ENCODE measurements around the gene SLC27A6. TPM values are rescaled to one million over a fixed set of nuclear protein-coding genes. Genes with fewer than 3 reads are reported as not detected.
A peak's percentile ranks its signal among the peaks of the same experiment; 100 is the strongest.
"Not testable (repeated sequence)": the region's sequence is repeated elsewhere in the genome, so short reads cannot be mapped to it uniquely, and the experiment has no call there.

SLC27A6 gene
- total and polyA plus RNA-seq, 2 of the 13 experiments (the other 11 are each of a cell fraction or from before 2014, with no cell fraction given), result not detected

DNA sequence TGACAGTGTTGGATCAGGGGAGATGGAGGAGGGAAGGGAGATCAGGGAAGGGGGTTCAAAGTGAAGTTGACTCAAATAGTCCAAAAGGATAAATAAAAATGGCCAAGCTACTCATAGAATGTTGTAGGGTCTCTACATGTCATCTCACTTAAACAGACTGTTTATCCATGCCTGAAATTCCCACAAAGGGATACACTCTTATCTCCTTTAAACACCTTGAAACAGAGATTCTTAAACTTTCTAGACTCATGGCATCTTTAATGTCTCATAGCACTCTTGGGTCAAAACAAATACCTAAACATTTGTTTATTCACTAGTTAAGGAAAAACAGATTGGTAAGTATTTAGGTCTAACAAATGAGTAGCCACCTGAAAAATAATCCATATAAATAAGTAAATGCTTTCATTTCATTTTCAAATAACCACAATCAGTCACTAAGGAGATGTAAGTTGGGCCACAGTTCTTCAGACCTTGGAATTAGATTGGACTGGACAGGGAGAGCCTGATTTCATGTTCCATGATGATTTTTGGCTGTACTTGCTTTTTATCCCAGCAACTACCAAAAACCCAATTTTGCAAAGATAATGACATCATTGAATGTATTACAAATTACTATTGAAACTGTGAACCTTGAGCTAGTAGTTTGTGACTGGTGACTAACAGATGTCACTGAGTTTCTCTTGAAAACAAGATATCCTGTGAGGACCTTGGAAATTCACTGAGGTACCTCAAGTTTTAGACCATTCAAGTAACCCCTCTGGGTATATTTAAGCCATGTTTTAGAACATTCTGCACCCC, 66.8 kb downstream of the SLC27A6 start:
- no TSS peak for BruUV-seq (replicated peaks)
- intact Hi-C loops (cut with micrococcal nuclease; ENCODE audit: unreplicated experiment), result no loop called here
- H3K27ac ChIP-seq (ENCODE audit: extremely low read length, insufficient read depth, low read length), result no peak overlapping the region
- no peaks in the 10 kb centered on the region for H3K79me2 ChIP-seq (ENCODE audit: insufficient read depth, low read length)
- ATAC-seq (no peak), DNase-seq (ENCODE audit: low spot score) (no peak), FAIRE-seq (no peak)
- no peak overlapping the region for H3K4me2 ChIP-seq (ENCODE audit: low read depth, low read length)
- TF ChIP-seq, protein P1, sequence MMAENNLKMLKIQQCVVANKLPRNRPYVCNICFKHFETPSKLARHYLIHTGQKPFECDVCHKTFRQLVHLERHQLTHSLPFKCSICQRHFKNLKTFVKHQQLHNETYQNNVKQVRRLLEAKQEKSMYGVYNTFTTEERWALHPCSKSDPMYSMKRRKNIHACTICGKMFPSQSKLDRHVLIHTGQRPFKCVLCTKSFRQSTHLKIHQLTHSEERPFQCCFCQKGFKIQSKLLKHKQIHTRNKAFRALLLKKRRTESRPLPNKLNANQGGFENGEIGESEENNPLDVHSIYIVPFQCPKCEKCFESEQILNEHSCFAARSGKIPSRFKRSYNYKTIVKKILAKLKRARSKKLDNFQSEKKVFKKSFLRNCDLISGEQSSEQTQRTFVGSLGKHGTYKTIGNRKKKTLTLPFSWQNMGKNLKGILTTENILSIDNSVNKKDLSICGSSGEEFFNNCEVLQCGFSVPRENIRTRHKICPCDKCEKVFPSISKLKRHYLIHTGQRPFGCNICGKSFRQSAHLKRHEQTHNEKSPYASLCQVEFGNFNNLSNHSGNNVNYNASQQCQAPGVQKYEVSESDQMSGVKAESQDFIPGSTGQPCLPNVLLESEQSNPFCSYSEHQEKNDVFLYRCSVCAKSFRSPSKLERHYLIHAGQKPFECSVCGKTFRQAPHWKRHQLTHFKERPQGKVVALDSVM (CRISPR knock-in tag; IDR thresholded peaks at IDR 0.05), result no peak
- TF ChIP-seq TMF1 (CRISPR knock-in tag; IDR thresholded peaks at IDR 0.05; ENCODE audit: low read depth), result no peak
- 0 out of 2 replicates have a peak, but pooled peaks have one; percentile 4 for TF ChIP-seq CREB1 (IDR thresholded peaks at IDR 0.05)
- TF ChIP-seq CREB1 (CRISPR knock-in tag; IDR thresholded peaks at IDR 0.05), result no peak
- no peak for TF ChIP-seq ZSCAN21 (CRISPR knock-in tag; IDR thresholded peaks at IDR 0.05; ENCODE audit: borderline replicate concordance)
- TF ChIP-seq, protein P2, sequence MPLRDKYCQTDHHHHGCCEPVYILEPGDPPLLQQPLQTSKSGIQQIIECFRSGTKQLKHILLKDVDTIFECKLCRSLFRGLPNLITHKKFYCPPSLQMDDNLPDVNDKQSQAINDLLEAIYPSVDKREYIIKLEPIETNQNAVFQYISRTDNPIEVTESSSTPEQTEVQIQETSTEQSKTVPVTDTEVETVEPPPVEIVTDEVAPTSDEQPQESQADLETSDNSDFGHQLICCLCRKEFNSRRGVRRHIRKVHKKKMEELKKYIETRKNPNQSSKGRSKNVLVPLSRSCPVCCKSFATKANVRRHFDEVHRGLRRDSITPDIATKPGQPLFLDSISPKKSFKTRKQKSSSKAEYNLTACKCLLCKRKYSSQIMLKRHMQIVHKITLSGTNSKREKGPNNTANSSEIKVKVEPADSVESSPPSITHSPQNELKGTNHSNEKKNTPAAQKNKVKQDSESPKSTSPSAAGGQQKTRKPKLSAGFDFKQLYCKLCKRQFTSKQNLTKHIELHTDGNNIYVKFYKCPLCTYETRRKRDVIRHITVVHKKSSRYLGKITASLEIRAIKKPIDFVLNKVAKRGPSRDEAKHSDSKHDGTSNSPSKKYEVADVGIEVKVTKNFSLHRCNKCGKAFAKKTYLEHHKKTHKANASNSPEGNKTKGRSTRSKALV (CRISPR knock-in tag; IDR thresholded peaks at IDR 0.05), result no peak
- TF ChIP-seq, protein P3, sequence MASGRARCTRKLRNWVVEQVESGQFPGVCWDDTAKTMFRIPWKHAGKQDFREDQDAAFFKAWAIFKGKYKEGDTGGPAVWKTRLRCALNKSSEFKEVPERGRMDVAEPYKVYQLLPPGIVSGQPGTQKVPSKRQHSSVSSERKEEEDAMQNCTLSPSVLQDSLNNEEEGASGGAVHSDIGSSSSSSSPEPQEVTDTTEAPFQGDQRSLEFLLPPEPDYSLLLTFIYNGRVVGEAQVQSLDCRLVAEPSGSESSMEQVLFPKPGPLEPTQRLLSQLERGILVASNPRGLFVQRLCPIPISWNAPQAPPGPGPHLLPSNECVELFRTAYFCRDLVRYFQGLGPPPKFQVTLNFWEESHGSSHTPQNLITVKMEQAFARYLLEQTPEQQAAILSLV (CRISPR knock-in tag; IDR thresholded peaks at IDR 0.05; ENCODE audit: borderline replicate concordance), result no peak
- TF ChIP-seq ZNF17 (CRISPR knock-in tag; IDR thresholded peaks at IDR 0.05), result no peak
- no peak for TF ChIP-seq BHLHE40 (IDR thresholded peaks at IDR 0.05; ENCODE audit: low read length)
- TF ChIP-seq ZNF367 (CRISPR knock-in tag; IDR thresholded peaks at IDR 0.05; ENCODE audit: borderline replicate concordance), result no peak
- no peak for TF ChIP-seq ZNF101 (CRISPR knock-in tag; IDR thresholded peaks at IDR 0.05; ENCODE audit: borderline replicate concordance, low read depth)
- no peak for TF ChIP-seq KLF15 (CRISPR knock-in tag; IDR thresholded peaks at IDR 0.05; ENCODE audit: borderline replicate concordance)
- peak; percentile 70 for TF ChIP-seq ATF7 (IDR thresholded peaks at IDR 0.05)
- no peak for TF ChIP-seq ATF7 (CRISPR knock-in tag; IDR thresholded peaks at IDR 0.05)
- H3K4me1 ChIP-seq (ENCODE audit: insufficient read depth, low read length), result no peaks in the 10 kb centered on the region
- no peaks in the 10 kb centered on the region for H4K20me1 ChIP-seq (ENCODE audit: insufficient read depth, low read length)
- H3K4me3 ChIP-seq (replicated peaks in 1 of 3; ENCODE audit: insufficient read depth in 1 of 3, low read depth in 2 of 3, low read length in 3 of 3), result no peak overlapping the region
- no peaks in the 10 kb centered on the region for H3K9me3 ChIP-seq (ENCODE audit: low read length)
- ChIA-PET POLR2A (no interaction called here), CTCF (ENCODE audit: low intra/inter-chr PET ratio, low total read pairs) (no interaction called here)
- in situ Hi-C loops (cut with HindIII; ENCODE audit: extremely low pct_ligation_motif_present, low pct_unique_long_range_greater_than_20kb), result no loop called here
- H3K36me3 ChIP-seq (replicated peaks in 1 of 2; ENCODE audit: control insufficient read depth in 1 of 2, insufficient read depth in 2 of 2, low read length in 2 of 2), result no peaks in the 10 kb centered on the region
- no peak overlapping the region for H3K9ac ChIP-seq (ENCODE audit: insufficient read depth, low read depth, low read length)
- no peak overlapping the region for H2AFZ ChIP-seq (ENCODE audit: low read length)
- no peaks in the 10 kb centered on the region for H3K27me3 ChIP-seq (ENCODE audit: control insufficient read depth in 1 of 2, insufficient read depth in 2 of 2, low read length in 2 of 2)

DNA sequence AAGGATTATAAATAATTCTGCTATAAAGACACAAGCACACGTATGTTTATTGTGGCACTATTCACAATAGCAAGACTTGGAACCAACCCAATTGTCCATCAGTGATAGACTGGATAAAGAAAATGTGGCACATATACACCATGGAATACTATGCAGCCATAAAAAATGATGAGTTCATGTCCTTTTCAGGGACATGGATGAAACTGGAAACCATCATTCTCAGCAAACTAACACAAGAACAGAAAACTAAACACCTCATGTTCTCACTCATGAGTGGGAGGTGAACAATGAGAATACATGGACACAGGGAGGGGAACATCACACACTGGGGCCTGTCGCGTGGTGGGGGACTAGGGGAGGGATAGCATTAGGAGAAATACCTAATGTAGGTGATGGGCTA, 71.0 kb downstream of the SLC27A6 start:
- BruUV-seq (replicated peaks); H4K20me1 ChIP-seq (ENCODE audit: insufficient read depth, low read length); H3K4me1 ChIP-seq (ENCODE audit: insufficient read depth, low read length); H3K4me2 ChIP-seq (ENCODE audit: low read depth, low read length); H3K4me3 ChIP-seq (replicated peaks in 1 of 3; ENCODE audit: insufficient read depth in 1 of 3, low read depth in 2 of 3, low read length in 3 of 3); H3K9ac ChIP-seq (ENCODE audit: insufficient read depth, low read depth, low read length); H3K36me3 ChIP-seq (replicated peaks in 1 of 2; ENCODE audit: control insufficient read depth in 1 of 2, insufficient read depth in 2 of 2, low read length in 2 of 2); intact Hi-C loops (cut with micrococcal nuclease; ENCODE audit: unreplicated experiment); H3K27ac ChIP-seq (ENCODE audit: extremely low read length, insufficient read depth, low read length); in situ Hi-C loops (cut with HindIII; ENCODE audit: extremely low pct_ligation_motif_present, low pct_unique_long_range_greater_than_20kb); H2AFZ ChIP-seq (ENCODE audit: low read length); H3K27me3 ChIP-seq (ENCODE audit: control insufficient read depth in 1 of 2, insufficient read depth in 2 of 2, low read length in 2 of 2); DNase-seq (ENCODE audit: low spot score); H3K9me3 ChIP-seq (ENCODE audit: low read length); ATAC-seq; H3K79me2 ChIP-seq (ENCODE audit: insufficient read depth, low read length); FAIRE-seq; POLR2A ChIA-PET; CTCF ChIA-PET (ENCODE audit: low intra/inter-chr PET ratio, low total read pairs): not testable (repeated sequence)
- 21% methylated on average over 3 of the region's 3 CpGs for WGBS (ENCODE audit: low lambda C conversion rate)
